ENCODE data around the gene PNPLA7.

The PNPLA7 gene

DNA sequence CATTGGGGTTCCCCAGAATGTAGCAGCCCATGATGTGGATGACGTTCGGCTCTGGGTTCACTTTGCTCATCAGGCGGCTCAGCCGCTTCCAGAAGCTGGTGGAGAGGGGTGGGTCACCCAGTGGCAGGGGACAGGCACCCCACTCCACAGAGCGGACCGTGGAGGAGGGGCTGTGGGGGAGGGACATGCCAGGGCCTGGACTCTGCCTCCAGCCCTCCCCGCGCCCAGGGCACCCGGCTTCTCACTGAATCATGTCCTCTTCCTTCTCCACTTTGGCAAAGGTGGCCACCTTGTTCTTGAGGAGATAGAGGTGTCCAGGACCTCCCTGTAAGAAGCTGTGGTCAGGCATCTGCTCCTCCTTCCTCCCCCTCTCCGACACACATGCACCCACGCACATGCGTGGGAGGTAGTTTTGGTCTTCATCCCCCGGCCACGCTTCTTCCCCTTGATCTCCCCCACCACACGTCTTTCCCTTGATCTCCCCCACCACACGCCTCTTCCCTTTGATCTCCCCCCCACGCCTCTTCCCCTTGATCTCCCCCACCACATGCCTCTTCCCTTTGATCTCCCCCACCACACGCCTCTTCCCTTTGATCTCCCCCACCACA is 100.2 kb downstream of the PNPLA7 start:
- DNase-seq (ENCODE audit: low read depth): no peak

DNA sequence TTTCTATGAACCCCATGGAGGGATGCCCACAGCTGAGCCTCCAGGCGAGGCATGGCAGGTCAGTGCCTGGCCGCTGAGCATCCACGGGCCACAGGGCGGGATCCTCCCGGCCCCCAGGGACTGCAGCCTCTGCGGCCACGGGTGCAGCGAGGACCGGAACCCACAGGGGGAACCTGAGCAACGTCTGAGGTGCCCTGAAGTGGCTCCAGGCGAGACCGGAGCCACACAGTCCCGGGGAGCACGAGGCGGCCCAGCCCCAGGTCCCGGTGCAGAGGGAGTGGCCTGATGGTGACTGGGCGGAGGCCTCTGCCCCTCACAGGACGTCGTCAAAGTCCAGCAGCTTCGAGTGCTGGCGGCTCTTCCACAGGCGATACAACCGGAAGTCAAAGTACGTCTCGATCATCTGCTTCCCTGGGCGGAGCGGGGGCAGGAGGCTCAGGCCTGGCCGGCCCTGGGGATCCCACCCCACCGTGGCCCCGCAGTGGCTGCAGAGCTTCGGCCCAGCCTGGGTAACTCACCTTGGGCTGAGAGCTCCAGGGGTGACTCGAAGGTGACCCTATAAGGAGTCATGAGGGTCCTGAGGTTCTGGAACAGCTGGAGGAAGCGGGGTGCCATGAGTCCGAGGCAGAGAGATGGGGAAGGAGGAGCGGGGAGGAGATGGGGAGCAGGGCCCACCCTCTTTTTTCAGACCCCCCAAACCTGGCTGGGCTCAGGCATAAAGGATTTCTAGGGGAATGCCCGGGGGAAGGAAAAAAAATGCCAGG is 100.9 kb downstream of the PNPLA7 start:
- DNase-seq (ENCODE audit: low read depth): no peak

DNA sequence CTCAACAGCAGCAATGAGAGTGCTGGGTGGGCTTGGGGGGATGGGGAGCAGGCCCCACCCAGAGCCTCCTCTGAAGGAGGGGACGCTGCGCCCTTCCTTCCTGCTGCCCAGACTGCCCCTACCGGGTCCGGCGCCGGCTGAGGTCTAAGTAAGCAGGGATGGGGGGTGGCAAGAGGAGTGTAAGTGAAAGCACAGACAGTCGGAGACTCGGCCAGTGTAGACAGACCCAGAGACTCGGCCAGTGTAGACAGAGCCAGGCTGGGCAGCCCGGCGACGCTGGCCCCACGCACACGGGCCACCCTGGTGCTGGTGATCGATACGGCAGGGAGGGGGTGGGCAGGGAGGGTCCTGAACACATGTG is 101.6 kb downstream of the PNPLA7 start:
- DNase-seq (ENCODE audit: low read depth): no peak

DNA sequence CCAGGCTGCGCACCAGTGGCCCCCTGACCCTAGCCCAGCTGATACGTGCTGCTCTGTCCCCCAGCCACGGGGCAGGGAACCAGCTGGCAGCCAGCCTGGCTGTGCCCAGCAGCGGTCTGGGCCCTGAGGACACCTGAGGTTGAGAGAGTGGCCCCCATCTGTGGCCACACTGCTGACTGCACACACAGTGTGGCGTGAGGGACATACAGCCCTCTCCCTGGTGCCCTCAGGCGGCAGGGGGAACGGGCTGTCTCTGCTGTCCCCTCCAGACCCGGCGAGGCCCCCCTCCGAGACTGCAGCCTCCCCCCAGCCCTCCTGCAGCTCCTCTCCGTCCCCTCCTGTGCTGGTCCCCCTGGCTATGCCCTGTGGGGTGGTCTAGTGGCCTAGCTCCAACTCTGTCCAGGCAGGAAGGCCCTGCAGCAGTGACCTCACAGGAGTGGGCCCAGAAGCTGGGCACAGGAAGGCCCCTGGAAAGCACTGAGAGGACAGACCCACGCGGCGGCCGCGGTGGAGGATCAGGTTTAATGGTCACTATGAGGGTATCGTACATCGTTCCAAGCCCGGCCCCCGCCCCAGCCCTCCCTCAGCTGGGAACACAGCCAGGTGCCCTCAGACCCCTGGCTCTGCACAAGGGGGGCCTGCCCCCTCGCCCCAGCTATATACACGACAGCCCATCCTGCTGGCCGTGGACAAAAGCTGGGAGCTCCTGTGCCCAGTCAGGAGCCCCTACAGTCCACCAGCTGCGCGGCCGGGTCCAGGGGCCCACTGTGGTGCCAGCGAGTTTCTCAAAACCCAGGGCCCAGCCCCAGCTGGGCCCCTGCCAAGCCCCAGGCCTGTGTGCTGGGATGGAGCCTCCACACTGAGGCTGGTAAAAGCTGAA is 102.2 kb downstream of the PNPLA7 start:
- no peak for DNase-seq (ENCODE audit: low read depth)

DNA sequence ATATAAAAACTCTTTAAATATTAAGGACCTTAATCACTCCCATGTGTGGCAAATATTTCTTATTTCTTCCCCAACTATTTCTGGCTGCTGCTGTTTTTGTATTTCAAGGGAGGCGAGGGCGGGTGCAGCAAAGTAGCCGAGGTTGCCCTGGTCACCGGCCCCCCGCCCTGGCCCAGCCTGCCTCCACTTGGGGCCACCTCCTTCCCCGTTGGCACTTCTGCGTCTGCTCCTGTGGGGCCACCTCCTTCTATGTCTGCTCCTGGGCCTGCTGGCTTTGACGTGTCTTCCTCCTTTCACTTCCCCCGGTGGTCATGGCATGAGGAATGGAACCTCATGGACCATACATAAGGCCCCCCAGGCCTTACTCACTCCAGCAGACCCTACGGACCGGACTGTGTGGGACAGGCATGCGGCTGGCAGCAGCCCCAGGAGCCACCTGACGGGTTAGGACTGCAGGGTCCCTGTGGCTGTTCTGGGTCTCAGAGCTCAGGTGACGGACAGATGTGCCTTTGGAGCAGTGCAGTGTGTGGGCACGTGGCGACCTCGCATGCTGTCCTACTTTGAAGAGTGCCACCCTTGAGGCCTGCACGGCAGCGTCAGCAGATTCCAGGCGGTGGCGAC is 103.2 kb downstream of the PNPLA7 start:
- no peak for DNase-seq (ENCODE audit: low read depth)

DNA sequence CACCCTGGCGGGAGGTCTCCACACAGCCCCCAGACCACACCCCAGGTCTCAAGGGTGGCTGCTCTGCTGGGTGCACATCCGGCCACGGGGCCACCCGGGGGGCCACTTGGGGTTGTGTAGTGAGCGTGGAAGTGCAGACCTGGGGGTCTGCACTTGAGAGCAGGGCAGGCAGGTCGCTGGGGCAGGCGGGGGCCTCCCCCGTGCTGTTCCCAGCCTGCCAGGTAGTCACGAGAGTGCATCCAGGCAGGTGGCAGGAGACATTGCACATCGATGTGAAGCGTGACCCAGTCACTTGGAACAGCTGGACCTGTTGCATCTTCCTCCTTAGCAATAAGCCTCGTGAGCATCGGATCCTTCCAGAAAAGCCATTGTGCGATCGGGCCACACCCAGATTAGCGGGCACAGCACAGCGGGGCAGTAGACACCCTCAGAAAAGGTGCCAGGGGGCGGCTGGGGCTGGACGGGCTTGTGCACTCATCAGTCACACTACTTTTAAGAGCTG is 104.2 kb downstream of the PNPLA7 start:
- no peak for DNase-seq (ENCODE audit: low read depth)

DNA sequence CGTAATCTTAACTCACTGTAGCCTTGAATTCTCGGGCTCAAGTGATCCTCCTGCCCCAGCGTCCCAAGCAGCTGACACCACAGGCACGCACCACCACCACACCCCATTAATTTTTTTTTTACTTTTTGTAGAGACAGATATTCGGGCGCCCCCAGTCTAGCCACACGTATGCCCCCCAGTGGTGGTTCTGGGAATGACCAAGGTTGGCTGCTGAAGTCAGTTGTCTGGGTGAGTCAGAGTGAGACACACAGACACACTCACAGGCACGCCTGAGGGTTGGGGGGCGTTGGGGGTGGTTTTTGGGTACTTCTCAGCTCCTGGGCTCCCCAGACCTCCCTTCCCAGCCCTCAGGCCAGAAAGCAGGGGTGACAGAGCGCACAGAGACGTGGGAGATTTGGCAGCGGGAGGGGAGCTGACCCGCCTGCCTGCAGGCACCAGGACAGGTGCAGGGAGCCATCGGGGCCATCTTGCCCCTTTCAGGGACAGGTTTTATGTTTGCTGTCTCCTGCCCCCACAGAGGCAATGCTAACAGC is 104.9 kb downstream of the PNPLA7 start:
- peak; percentile 75 for DNase-seq (ENCODE audit: low read depth)

DNA sequence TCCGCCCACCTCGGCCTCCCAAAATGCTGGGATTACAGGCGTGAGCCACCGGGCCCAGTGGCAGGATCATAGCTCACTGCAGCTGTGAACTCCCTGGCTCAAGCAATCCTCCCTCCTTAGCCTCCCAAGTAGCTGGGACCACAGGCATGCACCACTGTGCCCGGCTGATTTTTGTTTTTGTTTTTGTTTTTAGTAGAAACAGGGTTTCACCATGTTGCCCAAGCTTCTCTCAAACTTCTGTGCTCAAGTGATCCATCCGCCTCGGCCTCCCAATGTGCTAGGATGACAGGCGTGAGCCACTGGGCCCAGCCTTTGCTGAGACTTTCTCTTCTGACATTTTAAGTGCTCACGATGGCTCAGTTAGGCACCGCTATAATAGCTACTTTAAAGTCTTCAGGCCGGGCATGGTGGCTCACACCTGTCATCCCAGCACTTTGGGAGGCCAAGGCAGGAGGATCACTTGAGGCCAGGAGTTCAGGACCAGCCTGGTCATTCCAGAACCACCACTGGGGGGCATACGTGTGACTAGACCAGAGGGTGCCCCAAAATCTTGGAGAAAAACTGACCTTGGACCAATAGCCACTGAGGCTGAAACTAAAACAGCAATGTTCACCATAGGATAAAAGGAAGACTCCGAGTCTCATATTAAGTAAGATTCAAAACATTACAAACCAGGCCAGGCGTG is 106.0 kb downstream of the PNPLA7 start:
- DNase-seq (ENCODE audit: low read depth): no peak

DNA sequence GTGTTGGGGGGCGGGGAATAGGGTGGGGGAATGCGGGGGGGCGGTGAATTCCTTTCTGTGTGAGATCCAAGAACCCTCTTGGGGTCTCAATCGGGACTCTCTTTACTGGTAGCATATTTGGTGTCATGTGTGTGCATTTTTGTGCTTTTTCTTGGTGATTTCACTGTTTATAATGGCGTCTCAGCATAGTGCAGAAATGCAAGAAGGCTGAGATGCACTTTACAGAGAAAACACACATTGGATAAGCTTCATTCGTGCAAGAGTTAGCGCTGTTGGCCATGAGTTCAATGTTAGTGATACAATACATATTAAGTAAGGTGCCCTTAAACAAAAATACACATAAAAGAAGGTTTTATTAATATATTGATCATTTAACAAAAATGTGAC is 108.3 kb downstream of the PNPLA7 start:
- no peak for DNase-seq (ENCODE audit: low read depth)

DNA sequence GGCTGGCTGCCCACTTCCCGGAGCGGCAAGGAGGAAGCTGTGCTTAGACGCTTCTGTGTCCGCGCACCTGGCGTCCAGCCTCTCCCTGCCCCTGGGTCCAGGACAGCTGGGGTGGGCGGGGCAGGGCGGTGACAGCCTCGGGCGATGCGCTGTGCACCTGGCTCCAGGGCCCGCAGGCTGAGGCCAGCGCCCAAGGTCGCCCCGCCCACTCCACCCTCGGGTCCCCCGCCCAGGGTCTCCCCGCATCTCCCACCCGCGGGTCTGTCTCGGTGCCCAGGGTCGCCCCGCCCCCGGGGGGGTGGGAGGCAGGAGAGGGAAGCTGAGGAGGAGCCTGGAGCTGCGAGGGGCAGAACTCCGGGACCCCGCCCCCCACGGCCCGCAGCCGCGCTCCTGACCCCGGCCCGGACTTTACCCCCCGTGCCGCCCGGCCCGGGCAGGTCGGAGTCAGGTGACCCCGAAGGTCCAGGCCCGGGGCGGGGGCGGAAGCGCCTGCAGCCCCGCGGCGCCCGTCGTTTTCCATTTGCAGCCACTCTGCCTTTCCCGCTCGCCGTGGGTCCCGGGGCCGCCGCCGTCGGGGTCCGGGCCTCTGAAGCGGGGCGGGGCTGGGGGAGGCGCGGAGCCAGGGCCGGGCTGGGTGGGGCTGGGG is 108.8 kb downstream of the PNPLA7 start, which contains the start of gene ENTPD8:
ENTPD8 (minus strand) TSS at position 69 of the 646 bp plus-strand sequence. CDS start 3,072 bp downstream, outside the sequence.
- no peak for DNase-seq (ENCODE audit: low read depth)

DNA sequence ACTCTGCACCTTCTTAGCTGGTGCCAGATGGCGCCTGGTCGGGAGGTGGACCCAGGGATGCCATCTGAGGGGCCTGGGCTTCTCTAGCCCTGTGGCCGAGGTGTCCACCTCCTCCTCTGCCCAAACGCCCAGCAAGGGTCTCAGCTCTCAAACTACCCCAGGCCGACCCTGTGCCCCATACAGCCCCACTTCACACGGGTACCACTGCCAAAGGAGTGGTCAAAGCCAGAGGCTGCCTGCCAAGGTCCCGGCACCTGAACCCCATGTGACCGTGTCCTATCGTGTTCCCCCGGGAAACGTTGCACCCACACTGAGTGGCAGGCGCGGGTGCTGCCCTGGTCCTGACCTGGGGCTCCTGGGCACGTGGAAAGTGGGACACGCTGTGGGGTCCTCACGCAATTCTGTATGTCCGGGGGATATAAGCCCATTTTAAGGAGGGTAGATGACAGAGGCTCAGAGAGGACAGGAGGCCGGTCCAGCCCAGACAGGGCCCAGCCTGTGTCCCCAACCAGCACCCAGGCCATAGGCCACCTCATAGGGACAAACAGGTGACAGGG is 111.0 kb downstream of the PNPLA7 start:
- DNase-seq (ENCODE audit: low read depth): no peak

DNA sequence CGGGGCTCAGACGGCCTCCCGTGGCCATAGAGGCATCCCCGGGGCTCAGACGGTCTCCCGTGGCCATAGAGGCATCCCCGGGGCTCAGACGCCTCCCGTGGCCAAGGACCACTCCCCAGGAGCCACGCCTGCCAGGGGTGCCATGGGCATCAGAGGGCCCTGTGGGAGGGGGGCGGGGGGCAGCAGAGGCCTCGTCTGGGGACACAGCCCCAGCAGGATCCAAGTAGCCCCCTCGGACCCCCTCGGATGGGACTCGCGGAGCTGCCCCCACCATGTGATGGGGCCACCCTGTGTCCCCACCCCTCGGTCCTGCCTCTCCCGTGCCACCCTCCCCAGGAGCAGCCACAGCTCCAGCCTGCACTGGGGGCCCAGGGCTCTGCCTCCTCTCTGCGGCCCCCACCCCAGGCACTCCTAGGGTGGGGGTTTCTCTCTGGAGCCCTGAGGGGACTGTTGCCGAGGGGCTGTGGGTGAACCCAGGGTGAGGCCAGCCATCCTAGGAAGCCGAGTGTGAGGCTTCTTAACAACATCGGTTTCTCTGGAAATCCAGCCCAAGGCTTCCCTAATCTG is 111.5 kb downstream of the PNPLA7 start:
- DNase-seq (ENCODE audit: low read depth): no peak

DNA sequence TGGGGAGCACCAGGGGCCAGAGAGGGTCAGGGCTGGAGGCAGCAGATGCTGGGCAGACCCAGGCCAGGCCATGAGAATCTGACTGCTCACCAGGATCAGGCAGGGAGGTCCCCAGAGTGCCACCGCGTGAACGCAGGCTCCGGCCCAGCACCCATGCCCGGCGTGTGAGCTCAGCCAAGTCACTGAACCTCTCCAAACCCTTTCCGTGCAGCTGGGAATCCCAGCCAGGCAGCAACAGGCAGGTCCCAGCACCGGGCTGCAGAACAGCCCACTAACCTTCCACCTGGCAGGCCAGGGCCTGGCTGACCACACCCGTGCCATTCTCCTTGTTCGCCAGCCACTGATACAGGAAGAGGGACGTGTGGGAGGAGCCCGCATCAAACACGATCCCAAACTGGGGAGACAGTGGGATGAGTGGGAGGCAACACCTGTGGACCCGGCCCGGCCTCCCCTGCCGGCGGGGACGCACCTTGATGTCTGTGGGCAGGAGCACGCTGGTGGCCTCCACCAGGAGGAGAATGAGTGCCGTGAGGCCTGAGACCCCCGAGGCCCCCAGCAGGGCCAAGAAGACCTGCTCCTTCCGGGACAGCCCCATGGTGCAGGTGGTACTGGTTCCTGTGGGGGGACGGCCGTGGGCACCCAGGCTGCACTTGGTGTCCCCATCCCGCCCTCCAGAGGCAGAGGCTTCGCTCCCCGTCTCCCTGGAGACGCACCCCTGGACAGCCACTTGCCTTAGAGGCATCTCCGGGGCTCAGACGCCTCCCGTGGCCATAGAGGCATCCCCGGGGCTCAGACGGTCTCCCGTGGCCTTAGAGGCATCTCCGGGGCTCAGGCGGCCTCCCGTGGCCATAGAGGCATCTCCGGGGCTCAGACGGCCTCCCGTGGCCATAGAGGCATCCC is 112.3 kb downstream of the PNPLA7 start:
- no peak for DNase-seq (ENCODE audit: low read depth)

DNA sequence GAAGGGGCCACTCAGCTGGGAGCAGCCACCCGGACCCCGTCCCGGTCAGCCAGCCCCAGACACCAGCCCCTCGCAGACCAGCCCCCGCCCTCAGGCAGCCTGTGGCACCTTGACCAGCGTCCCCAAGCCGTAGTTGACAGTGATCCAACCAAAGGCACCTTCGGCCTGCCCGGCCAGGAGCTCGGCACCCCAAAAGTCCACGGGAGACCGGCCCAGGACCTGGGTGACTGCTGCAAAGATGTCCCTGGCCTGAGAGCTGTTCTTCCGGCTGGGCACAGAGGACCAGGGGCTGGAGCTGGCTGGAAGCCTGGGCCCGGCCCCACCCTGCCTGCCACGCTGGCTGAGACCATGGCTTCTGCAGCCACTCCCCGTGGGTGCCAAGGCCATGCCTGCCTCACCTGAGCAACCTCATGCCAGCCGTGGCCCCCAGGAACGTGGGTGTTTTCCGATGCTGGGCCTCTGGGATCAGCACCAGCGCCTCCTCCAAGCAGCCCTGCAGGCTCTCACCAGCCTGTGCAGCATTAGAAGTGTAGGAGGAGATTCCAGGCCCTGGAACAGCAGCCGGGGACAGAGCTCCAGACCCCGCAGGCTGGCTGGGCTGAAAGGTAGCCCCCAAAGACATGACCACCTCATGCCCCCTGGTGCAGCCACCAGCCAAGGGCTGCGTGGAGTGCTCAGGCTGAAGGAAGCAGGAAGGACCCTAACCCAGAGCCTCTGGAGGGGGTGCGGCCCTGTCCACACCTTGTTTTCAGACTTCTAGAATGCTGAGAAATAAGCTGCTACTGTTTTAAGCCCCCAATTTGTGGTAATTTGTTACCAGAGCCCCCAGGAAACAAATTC is 113.2 kb downstream of the PNPLA7 start:
- no peak for DNase-seq (ENCODE audit: low read depth)

DNA sequence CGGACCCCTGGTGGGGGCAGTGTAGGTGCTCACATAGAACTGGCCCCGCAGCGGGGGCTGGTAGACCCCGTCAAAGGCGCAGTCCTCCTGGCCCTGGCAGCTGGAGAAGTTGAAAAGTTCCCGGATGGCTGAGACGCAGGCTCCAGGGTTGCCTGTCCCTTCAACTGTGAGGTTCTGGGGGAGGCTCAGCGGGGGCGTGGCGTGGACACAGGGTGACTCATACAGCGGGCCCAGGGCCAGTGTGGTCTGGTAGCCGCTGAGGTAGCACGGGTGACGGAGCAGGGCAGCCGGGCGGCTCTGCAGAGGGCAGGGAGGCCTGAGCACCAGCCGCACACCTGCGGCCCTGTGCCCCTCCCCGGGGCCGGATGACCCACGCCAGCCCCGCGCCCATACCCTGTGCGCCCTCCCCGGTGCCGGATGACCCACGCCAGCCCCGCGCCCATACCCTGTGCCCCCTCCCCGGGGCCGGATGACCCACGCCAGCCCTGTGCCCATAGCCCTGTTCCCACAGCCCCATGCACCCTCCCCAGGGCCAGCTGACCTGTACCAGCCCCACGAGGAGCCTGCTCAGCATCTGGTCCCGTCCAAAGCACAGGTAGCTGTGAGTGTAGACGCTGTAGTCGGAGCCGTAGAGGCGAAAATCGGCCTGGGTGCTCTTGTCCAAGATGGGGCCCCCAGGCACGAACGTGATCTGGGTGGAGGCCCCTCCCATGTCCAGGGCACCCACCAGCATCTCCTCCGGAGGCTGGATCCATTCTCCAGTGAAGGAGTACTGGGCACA is 114.0 kb downstream of the PNPLA7 start:
- DNase-seq (ENCODE audit: low read depth): no peak

DNA sequence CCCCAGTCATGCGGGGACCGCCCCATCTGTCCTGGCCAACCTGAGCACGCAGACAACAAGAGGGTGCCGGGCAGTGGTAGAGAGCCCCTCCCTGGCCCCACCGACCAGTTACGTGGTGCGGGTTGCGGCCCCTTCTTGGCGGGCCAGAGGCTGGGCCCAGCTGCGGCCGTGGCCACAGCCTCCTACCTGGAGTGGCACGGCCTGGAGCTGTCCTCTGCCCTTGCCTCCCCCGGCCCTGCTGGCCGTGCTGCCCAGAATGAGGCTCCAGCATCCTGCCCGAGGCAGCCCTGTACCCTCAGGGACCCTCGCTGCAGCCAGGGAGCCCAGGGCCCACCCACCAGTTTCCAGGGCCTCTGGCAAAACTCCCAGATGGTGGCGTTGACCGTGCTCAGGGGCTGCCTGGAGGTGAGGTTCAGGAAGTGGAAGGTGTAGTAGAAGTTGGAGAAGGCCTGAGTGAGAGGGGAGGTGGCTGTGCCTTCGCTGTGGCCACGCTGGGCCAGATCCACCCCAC is 114.8 kb downstream of the PNPLA7 start:
- no peak for DNase-seq (ENCODE audit: low read depth)
